ENCODE measurements around the gene NQO1.

- TF ChIP-seq RFX5 (IDR thresholded peaks at IDR 0.05; ENCODE audit: low read depth, low read length): no peak
- no peak for TF ChIP-seq AHR (CRISPR knock-in tag; IDR thresholded peaks at IDR 0.05)
- no peak for TF ChIP-seq ZNF766 (CRISPR knock-in tag; IDR thresholded peaks at IDR 0.05; ENCODE audit: borderline replicate concordance)
- no peak for TF ChIP-seq UBTF (CRISPR knock-in tag; IDR thresholded peaks at IDR 0.05)
- no peak for TF ChIP-seq ZNF10 (CRISPR knock-in tag; IDR thresholded peaks at IDR 0.05; ENCODE audit: borderline replicate concordance, low read depth)
- TF ChIP-seq ZNF33A (CRISPR knock-in tag; IDR thresholded peaks at IDR 0.05; ENCODE audit: borderline replicate concordance): no peak
- TF ChIP-seq HBP1 (CRISPR knock-in tag; IDR thresholded peaks at IDR 0.05; ENCODE audit: low read depth): no peak
- TF ChIP-seq CBX5 (CRISPR knock-in tag; IDR thresholded peaks at IDR 0.05; ENCODE audit: borderline replicate concordance): no peak
- no peak for TF ChIP-seq NR1H2 (CRISPR knock-in tag; IDR thresholded peaks at IDR 0.05; ENCODE audit: borderline replicate concordance, low read depth)
- no peak for TF ChIP-seq GTF2F1 (IDR thresholded peaks at IDR 0.05; ENCODE audit: low read length)
- TF ChIP-seq TCF7L2 (IDR thresholded peaks at IDR 0.05; ENCODE audit: low read depth, low read length): no peak
- no peak for TF ChIP-seq SIX1 (CRISPR knock-in tag; IDR thresholded peaks at IDR 0.05; ENCODE audit: borderline replicate concordance)
- no peak for TF ChIP-seq EHMT2 (IDR thresholded peaks at IDR 0.05; ENCODE audit: borderline replicate concordance, low read depth, low read length)
These were observed 1.5 kb upstream of the NQO1 start for GRCh38 chr16:69727916-69728270.

Measured in HepG2 (cell line).